H9 (cell line): ENCODE data around the gene CCDC13. TPM values are rescaled to one million over a fixed set of nuclear protein-coding genes. Genes with fewer than 3 reads are reported as not detected.

Experiments
- DNase-seq: peaks from one replicate; pipeline ENCODE4 v3.0.0-alpha.2; 2017
- H2AFZ ChIP-seq: one replicate; pipeline ENCODE4 v1.6.1; 2013; ENCODE audit warnings: mild to moderate bottlenecking, low read length, control low read depth, moderate library complexity
- H2AK5ac ChIP-seq: 2 replicates; pipeline ENCODE4 v1.6.1; 2013; ENCODE audit warnings: low read length, control low read depth, mixed read lengths; ENCODE audit not compliant: insufficient read length
- H2BK120ac ChIP-seq: one replicate; pipeline ENCODE4 v1.6.1; 2013; ENCODE audit warnings: low read depth, mild to moderate bottlenecking, low read length, control low read depth, inconsistent platforms; ENCODE audit not compliant: poor library complexity, severe bottlenecking
- H2BK12ac ChIP-seq: 2 replicates; pipeline ENCODE4 v1.6.1; 2013; ENCODE audit warnings: low read length, control low read depth, mixed read lengths, low read depth; ENCODE audit not compliant: insufficient read length
- H2BK15ac ChIP-seq: 2 replicates; pipeline ENCODE4 v1.6.1; 2013; ENCODE audit warnings: low read depth, low read length, control low read depth
- H2BK20ac ChIP-seq: one replicate; pipeline ENCODE4 v1.6.1; 2013; ENCODE audit warnings: low read depth, mild to moderate bottlenecking, low read length, control low read depth, inconsistent platforms; ENCODE audit not compliant: poor library complexity, severe bottlenecking
- H2BK5ac ChIP-seq: 2 replicates; pipeline ENCODE4 v1.6.1; 2013; ENCODE audit warnings: low read length, control low read depth, mixed read lengths; ENCODE audit not compliant: insufficient read length
- H3K14ac ChIP-seq: 2 replicates; pipeline ENCODE4 v1.6.1; 2013; ENCODE audit warnings: low read length, control low read depth; ENCODE audit not compliant: insufficient read depth
- H3K18ac ChIP-seq: 2 replicates; pipeline ENCODE4 v1.6.1; 2013; ENCODE audit warnings: low read depth, mild to moderate bottlenecking, mixed read lengths, low read length, control low read depth; ENCODE audit not compliant: insufficient read length
- H3K23ac ChIP-seq: 2 replicates; pipeline ENCODE4 v1.6.1; 2013; ENCODE audit warnings: low read length, control low read depth, mixed read lengths, low read depth; ENCODE audit not compliant: insufficient read length
- H3K23me2 ChIP-seq: 2 replicates; pipeline ENCODE4 v1.6.1; 2013; ENCODE audit warnings: low read depth, mild to moderate bottlenecking, mixed read lengths, low read length, control low read depth; ENCODE audit not compliant: insufficient read length, poor library complexity, severe bottlenecking
- H3K27ac ChIP-seq: 2 replicates; pipeline ENCODE4 v1.5.1; 2013; ENCODE audit warnings: low read length, control low read depth, mixed read lengths, low read depth; ENCODE audit not compliant: insufficient read length
- H3K27me3 ChIP-seq: 2 replicates; pipeline ENCODE4 v1.6.1; 2013; ENCODE audit warnings: low read length, control low read depth, inconsistent platforms; ENCODE audit not compliant: insufficient read depth
- H3K4ac ChIP-seq: 2 replicates; pipeline ENCODE4 v1.6.1; 2013; ENCODE audit warnings: low read depth, mild to moderate bottlenecking, control low read depth, inconsistent platforms, low read length, moderate library complexity
- H3K4me1 ChIP-seq: 2 replicates; pipeline ENCODE4 v1.6.1; 2013; ENCODE audit warnings: low read length, control low read depth, inconsistent platforms; ENCODE audit not compliant: insufficient read depth
- H3K4me2 ChIP-seq: 2 replicates; pipeline ENCODE4 v1.6.1; 2013; ENCODE audit warnings: low read length, control low read depth, mixed read lengths; ENCODE audit not compliant: insufficient read length, insufficient read depth
- H3K56ac ChIP-seq: 2 replicates; pipeline ENCODE4 v1.6.1; 2013; ENCODE audit warnings: low read depth, mild to moderate bottlenecking, mixed read lengths, low read length, control low read depth; ENCODE audit not compliant: insufficient read length
- H3K79me1 ChIP-seq: 2 replicates; pipeline ENCODE4 v1.6.1; 2013; ENCODE audit warnings: low read depth, mild to moderate bottlenecking, moderate library complexity, low read length, control low read depth, inconsistent platforms; ENCODE audit not compliant: insufficient read depth, poor library complexity, severe bottlenecking
- H3K79me2 ChIP-seq: 2 replicates; pipeline ENCODE4 v1.6.1; 2013; ENCODE audit warnings: low read length, control low read depth, inconsistent platforms; ENCODE audit not compliant: insufficient read depth
- H3K9ac ChIP-seq: 2 replicates; pipeline ENCODE4 v1.6.1; 2013; ENCODE audit warnings: low read length, control low read depth, mixed read lengths; ENCODE audit not compliant: insufficient read length; ENCODE audit errors: extremely low read depth
- H3K9me3 ChIP-seq: one replicate; pipeline ENCODE4 v1.6.1; 2013; ENCODE audit warnings: low read depth, low read length, inconsistent platforms; ENCODE audit not compliant: control insufficient read depth
- H3T11ph ChIP-seq: one replicate; pipeline ENCODE4 v1.6.1; 2013; ENCODE audit warnings: mild to moderate bottlenecking, low read length, control low read depth, inconsistent platforms
- H4K20me1 ChIP-seq: one replicate; pipeline ENCODE4 v1.6.1; 2013; ENCODE audit not compliant: control insufficient read depth, insufficient read length, insufficient read depth
- H4K5ac ChIP-seq: 2 replicates; pipeline ENCODE4 v1.6.1; 2013; ENCODE audit warnings: low read depth, mild to moderate bottlenecking, mixed read lengths, low read length, control low read depth; ENCODE audit not compliant: insufficient read length
- H4K8ac ChIP-seq: replicated peaks from 2 replicates; pipeline ENCODE4 v1.6.1; 2013; ENCODE audit warnings: low read length, control low read depth, mixed read lengths, low read depth; ENCODE audit not compliant: insufficient read length
- H4K91ac ChIP-seq: 2 replicates; pipeline ENCODE4 v1.6.1; 2013; ENCODE audit warnings: low read depth, mild to moderate bottlenecking, moderate library complexity, mixed read lengths, low read length, control low read depth; ENCODE audit not compliant: insufficient read length
- H3K27ac Mint-ChIP-seq, 3 experiments: 2 replicates in 2 of 3; 3 replicates in 1 of 3; pipeline ENCODE4 v1.8.0; 2020 to 2021; ENCODE audit warnings: mixed read lengths in 3 of 3, mild to moderate bottlenecking in 1 of 3, moderate library complexity in 1 of 3
- H3K27me3 Mint-ChIP-seq: 2 replicates; pipeline ENCODE4 v1.8.0; 2021; ENCODE audit warnings: low read depth, mild to moderate bottlenecking, moderate library complexity, mixed read lengths
- H3K36me3 Mint-ChIP-seq, 3 experiments: 2 replicates in 2 of 3; 3 replicates in 1 of 3; pipeline ENCODE4 v1.8.0; 2020 to 2021; ENCODE audit warnings: low read depth in 3 of 3, mixed read lengths in 3 of 3; ENCODE audit not compliant: insufficient read depth in 1 of 3
- H3K4me1 Mint-ChIP-seq, 2 experiments: 2 replicates each; pipeline ENCODE4 v1.8.0; 2020; ENCODE audit warnings: mixed read lengths in 2 of 2
- H3K4me3 Mint-ChIP-seq, 2 experiments: 2 replicates in 1 of 2; 3 replicates in 1 of 2; pipeline ENCODE4 v1.8.0; 2020 to 2021; ENCODE audit warnings: mild to moderate bottlenecking in 2 of 2, mixed read lengths in 2 of 2, moderate library complexity in 1 of 2
- H3K9me3 Mint-ChIP-seq, 2 experiments: 2 replicates in 1 of 2; 3 replicates in 1 of 2; pipeline ENCODE4 v1.8.0; 2020; ENCODE audit warnings: mild to moderate bottlenecking in 2 of 2, mixed read lengths in 2 of 2, moderate library complexity in 1 of 2
- CTCF ChIP-seq: fragments of 200-600 bp; sonication (generic); conservative IDR thresholded peaks from 3 replicates; pipeline ENCODE4 v1.8.0; 2021; ENCODE audit warnings: antibody characterized with exemption, mild to moderate bottlenecking
- WGBS: extraction: QIAGEN DNeasy Blood & Tissue Kit; methylation state at CpG from one replicate; pipeline ENCODE4 v1.1.7; 2013; ENCODE audit warnings: missing lambda C conversion rate, low lambda C conversion rate, mixed read lengths; ENCODE audit not compliant: insufficient read length; ENCODE audit errors: extremely low coverage; 5-methylcytosine and 5-hydroxymethylcytosine counted together
- total RNA-seq: library from RNA; stranded (reverse); gene quantifications from 2 replicates; pipeline ENCODE4 v1.2.1, GENCODE V29; 2021

CCDC13 gene
- total RNA-seq, 1 experiment from 2014 or later, result not detected

GRCh38 chr3:42755681-42756578 lies 17.1 kb downstream of the CCDC13 start:
- no CpG with 5 or more reads among the region's 5 CpGs for WGBS
- no peak overlapping the region for H4K8ac ChIP-seq

More at GRCh38 chr3:42755681-42756578, 17.1 kb downstream of the CCDC13 start:
- Histone ChIP-seq H3K9ac (no peak overlapping the region), H3T11ph (no peak overlapping the region), H4K5ac (no peak overlapping the region), H3K14ac (no peak overlapping the region), H3K23ac (no peak overlapping the region), H2BK12ac (no peak overlapping the region), H2AFZ (no peak overlapping the region), H3K79me1 (no peaks in the 10 kb centered on the region), H3K79me2 (no peaks in the 10 kb centered on the region), H3K4me1 (no peaks in the 10 kb centered on the region), H2BK15ac (no peak overlapping the region), H3K4me2 (no peak overlapping the region), H2BK20ac (no peak overlapping the region), H3K4ac (no peak overlapping the region), H3K27ac (no peak overlapping the region), H2AK5ac (no peak overlapping the region), H3K56ac (no peak overlapping the region), H3K27me3 (no peaks in the 10 kb centered on the region), H3K18ac (no peak overlapping the region), H4K20me1 (no peaks in the 10 kb centered on the region), H3K23me2 (no peaks in the 10 kb centered on the region), H4K91ac (no peak overlapping the region), H2BK120ac (no peak overlapping the region), H3K9me3 (no peaks in the 10 kb centered on the region), H2BK5ac (no peak overlapping the region)
- Mint-ChIP-seq H3K36me3 (no peaks in the 10 kb centered on the region), H3K27me3 (peaks cover 26% of the 10 kb centered on the region), H3K9me3 (no peaks in the 10 kb centered on the region), H3K4me1 (peaks cover 3 to 8% of the 10 kb centered on the region in 2 experiments; a peak in 3 of 4 replicates), H3K4me3 (no peak overlapping the region), H3K27ac (no peak overlapping the region)
- peak; percentile 73 for TF ChIP-seq CTCF
- peak; percentile 71 for DNase-seq
